CD4-positive, alpha-beta T cell treated with Interferon alpha-2 for 1 hour (primary cell): ENCODE measurements around the gene BSDC1.
"Not testable (repeated sequence)": the region's sequence is repeated elsewhere in the genome, so short reads cannot be mapped to it uniquely, and the experiment has no call there.

Experiments used
- DNase-seq, 2 donors: peaks; one replicate each; pipeline ENCODE4 v3.0.0-alpha.2; 2020 to 2022

The BSDC1 gene

DNA sequence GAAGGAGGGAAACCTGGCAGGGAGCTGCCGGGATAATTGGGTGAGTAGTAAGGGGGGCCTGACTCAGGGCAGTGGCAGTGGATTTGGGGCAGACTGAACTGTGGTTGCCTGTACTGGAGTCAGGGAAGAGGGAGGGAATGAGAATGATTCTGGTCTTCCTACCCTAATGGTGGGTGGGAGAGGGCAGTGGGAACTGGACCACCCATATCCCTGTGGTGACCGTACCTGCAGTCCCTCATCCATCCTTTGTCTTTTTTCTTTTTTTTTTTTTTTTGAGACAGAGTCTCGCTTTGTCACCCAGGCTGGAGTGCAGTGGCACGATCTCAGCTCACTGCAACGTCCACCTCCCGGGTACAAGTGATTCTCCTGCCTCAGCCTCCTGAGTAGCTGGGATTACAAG lies 38.5 kb downstream of the BSDC1 start:
- DNase-seq, result not testable (repeated sequence)

- no peak for DNase-seq
Measured at GRCh38 chr1:32353886-32354570, 40.2 kb downstream of the BSDC1 start.

GRCh38 chr1:32353431-32353830 lies 40.8 kb downstream of the BSDC1 start:
- DNase-seq, result no peak

GRCh38 chr1:32352831-32353383 lies 41.3 kb downstream of the BSDC1 start:
- no peak for DNase-seq

GRCh38 chr1:32352239-32352745 lies 41.9 kb downstream of the BSDC1 start:
- no peak for DNase-seq

- DNase-seq, result peak; percentile 93 to 96
Measured at GRCh38 chr1:32351399-32352238, 42.6 kb downstream of the BSDC1 start.

GRCh38 chr1:32350785-32351398 lies 43.3 kb downstream of the BSDC1 start:
- no peak for DNase-seq

- DNase-seq, result peak; percentile 4 to 12
Measured at GRCh38 chr1:32349211-32349708, 45.0 kb downstream of the BSDC1 start.

DNA sequence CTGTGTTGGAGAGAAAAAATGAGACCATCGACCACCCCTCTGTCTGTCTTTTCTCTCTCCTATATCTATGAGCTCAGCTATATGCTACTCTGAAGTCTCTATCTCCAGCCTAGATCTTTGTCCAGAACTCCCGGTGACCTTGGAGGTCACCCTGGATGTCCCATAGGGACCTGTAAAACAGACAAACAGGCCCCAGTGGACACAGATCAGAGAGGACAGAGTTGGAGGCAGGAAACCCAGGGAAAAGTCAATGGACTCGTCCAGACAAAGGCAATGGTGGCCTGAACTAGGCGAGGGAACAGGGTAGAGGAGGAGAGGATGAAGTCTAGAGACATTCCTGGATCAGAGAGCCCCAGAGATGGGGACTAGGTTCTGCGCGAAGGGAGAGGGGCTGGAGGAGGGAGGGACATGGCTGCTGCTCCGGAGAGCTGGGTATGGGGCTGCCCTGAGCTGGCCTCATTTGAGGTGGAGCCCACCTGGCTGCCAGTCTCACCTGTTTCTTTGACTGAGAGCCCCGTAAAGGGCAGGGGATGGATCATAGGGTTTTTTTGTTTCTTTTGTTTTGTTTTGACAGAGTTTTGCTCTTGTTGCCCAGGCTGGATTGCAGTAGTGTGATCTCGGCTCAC lies 47.6 kb downstream of the BSDC1 start:
- DNase-seq, result no peak

GRCh38 chr1:32345289-32345827 lies 48.9 kb downstream of the BSDC1 start:
- DNase-seq, result peak in 1 of 2 donors; percentile 30

- no peak for DNase-seq
Measured at GRCh38 chr1:32342704-32343103, 51.5 kb downstream of the BSDC1 start.

- no peak for DNase-seq
Measured at GRCh38 chr1:32341971-32342370, 52.3 kb downstream of the BSDC1 start.

DNA sequence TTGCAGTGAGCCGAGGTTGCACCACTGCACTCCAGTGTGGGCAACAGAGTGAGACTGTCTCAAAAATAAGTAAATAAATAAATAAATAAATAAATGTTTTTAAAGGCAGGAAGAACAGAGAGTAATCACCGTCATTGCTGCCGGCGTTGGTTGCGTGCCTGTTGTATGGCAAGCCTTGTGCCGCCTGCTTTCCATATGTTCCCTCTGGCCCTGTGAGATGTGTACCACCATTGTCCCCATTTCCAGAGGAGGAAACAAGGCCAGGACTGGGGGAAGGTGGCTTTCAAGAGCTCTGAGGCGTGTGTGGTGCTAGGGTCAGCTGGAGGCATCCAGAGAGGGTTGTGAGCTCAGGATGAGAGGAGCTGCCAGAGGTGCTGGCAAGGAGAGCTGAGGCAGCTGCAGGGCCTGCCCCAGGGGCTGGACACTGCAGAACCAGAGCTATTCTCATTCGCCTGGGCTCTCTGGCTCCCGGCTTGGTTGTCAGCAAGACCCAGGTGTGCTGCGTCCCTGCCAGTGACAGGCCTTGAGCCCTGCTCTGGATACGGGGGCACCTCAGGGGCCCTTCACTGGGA lies 53.0 kb downstream of the BSDC1 start:
- DNase-seq, result no peak

GRCh38 chr1:32339363-32339978 lies 54.8 kb downstream of the BSDC1 start:
- peak; percentile 17 to 70 for DNase-seq

- DNase-seq, result no peak
Measured at GRCh38 chr1:32338637-32339145, 55.5 kb downstream of the BSDC1 start.

- DNase-seq, result peak; percentile 39 to 63
Measured at GRCh38 chr1:32337855-32338636, 56.2 kb downstream of the BSDC1 start.

DNA sequence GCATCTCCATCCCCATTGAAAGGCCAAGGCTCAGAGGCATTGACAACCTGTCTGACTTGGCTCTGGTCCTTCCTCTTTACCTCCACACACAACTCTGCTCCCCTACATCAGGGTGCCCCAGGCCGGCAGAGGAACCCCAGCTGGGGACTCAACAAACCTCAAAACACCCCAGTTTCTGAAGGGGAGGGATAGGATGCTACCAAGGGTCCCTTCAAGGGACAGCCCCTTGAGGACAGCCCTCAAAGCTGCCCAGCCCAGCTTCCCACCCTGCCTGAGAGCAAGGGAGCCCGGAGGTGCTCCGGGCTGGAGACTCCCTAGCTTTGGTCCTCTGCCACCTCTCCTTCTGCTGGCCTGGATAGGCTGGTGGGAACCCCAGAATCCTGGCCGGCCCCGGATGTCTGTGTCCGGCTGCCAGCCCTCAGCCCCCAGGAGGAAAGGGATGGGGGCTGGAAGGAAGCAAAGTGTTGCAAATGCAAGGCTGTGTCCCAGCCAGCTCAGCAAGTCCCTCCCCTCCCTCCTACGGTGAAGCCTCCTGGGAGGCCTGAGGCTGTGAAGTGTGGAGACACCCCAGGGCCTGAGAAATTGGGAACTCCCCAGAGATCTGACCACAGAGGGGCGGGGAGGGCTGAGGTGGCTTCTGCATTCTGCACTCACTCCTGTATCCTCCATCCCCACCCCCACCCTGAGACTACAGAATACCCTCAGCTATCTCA lies 57.1 kb downstream of the BSDC1 start:
- DNase-seq, result peak; percentile 76 to 80

GRCh38 chr1:32336591-32336932 lies 57.7 kb downstream of the BSDC1 start:
- no peak for DNase-seq

GRCh38 chr1:32335790-32336590 lies 58.3 kb downstream of the BSDC1 start, which contains the start of gene MARCKSL1:
MARCKSL1 (minus strand) TSS chr1:32336233; CDS start chr1:32336033, 200 bp downstream.
- peak; percentile 86 to 92 for DNase-seq
